DMS 273 (cell line): ENCODE measurements around the gene ARHGAP24.
"Not testable (repeated sequence)": the region's sequence is repeated elsewhere in the genome, so short reads cannot be mapped to it uniquely, and the experiment has no call there.

ENCODE experiments used
- DNase-seq: peaks from one replicate; lab custom pipeline; 2025; ENCODE audit not compliant: unreplicated experiment; lab: John Stamatoyannopoulos, UW

ARHGAP24 gene

DNA sequence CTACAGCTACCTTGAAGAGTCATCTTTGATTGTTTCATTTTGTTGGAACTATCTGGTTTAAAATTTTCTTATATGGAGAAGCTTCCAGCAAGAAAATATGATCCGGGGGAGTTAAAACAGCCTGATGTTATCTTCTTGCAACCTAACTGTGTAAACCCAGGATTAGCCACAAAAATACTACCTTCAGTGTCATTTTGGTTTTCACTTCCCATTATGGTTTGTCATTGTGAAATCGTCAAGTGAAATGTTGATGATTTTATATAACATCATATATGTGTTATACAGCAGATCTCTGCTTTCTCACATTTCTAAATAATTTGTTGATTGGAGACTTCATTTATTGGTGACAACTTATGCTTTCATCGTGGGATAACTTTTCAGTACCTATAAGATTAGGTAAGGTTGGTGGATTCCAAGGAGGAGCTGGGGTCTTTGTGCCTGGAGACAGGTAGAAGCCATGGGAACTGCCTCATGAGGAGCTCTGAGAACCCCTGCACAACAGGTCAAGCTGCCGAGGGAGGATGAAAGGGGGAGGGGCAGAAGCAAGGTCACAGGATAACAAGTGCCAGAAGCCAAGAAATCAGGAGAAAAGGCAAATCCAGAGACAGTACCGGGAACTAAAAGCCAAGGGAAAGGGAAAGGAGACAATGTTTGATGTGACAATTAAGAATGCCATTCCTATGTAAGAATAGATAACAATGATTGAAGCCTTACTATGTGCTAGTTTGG, 7.2 kb downstream of the ARHGAP24 start:
- DNase-seq, result no peak

DNA sequence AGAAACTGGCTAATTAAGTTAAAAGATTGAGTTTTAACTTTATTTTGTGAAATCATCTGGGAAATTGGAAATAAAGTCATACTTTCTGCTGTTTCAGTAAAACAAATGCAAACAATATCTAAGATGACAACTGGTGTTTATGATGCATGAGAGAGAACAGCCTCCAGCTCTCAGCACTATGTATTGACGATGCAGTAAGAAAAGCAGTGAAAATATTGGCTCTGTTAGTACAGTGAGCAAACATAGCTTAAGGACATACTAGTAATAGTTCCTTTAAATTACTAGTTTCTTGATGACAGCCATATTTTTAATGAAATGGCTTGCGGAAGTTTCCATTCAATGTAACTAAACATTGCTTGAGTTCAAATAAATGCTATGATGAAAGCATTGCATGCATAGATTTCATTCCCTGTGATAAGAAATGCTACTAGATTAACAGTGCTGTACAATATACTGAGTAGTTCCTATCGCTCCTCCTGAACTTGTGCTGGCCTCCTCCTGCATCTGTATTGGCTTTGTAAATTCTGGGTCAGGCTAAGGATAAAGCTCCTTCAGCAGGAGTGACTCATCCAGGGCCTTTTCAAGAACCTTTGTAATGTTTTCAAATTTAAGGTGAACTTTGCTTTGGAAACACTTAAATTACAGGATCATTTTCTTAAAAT, 11.6 kb downstream of the ARHGAP24 start:
- DNase-seq, result no peak

DNA sequence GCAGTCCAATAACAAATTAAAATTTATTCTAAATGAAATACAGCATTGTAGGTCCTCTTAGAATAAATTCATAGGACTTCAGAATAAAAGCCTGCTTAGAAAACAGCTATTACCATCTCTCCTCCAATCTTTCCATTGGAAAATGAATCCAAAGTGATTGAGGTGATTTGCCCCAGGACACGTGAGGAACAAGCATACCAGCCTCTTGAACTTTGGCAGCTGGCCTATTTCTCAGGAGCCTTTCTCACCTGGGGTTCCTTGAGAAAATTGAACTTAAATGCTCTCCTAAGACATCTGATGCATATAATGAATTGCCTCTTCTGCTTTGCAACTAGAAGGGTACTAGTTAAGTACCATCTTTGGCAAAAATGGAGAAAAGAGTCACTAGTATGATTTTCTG, 13.5 kb downstream of the ARHGAP24 start:
- no peak for DNase-seq

GRCh38 chr4:85489273-85489981, 14.5 kb downstream of the ARHGAP24 start:
- peak; percentile 13 for DNase-seq

DNA sequence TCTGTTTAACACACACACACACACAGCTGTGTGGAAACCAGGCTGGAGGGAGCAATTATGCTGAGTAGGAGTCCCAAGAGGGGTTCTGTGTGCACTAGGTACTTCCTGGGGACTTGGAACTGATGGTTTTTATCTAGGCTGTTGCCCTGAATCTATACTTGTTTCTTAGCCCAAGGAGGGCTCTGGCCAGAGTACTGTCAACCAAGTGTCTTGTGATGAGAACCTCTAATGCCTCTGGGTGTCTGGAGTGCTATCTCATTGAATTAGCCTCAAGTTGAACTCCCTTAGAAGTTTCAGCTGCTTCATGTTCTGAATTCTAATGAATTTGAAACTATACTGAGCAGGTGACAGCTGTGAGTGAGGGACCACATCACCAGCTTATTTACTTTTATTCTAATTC, 16.6 kb downstream of the ARHGAP24 start:
- peak; percentile 76 for DNase-seq

DNA sequence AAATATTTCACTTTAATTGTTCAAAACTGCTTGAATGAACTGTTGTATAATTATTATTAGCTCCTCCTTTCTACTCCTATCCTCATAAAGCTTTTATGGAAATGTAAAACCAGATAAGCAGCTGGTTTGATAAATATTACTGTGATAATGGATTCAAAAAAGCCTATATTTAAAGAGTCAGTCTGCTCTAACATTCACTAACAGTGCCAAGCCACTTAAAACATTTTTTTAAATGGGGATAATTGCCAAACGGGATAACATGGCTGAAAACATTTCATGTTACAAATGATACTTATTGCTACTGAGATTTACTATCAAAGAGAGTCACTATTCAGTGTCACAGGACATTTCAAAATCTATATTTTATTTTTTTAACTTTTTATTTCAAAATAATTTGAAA, 17.4 kb downstream of the ARHGAP24 start:
- DNase-seq, result peak; percentile 27

GRCh38 chr4:85495621-85496020, 20.7 kb downstream of the ARHGAP24 start:
- no peak for DNase-seq

DNA sequence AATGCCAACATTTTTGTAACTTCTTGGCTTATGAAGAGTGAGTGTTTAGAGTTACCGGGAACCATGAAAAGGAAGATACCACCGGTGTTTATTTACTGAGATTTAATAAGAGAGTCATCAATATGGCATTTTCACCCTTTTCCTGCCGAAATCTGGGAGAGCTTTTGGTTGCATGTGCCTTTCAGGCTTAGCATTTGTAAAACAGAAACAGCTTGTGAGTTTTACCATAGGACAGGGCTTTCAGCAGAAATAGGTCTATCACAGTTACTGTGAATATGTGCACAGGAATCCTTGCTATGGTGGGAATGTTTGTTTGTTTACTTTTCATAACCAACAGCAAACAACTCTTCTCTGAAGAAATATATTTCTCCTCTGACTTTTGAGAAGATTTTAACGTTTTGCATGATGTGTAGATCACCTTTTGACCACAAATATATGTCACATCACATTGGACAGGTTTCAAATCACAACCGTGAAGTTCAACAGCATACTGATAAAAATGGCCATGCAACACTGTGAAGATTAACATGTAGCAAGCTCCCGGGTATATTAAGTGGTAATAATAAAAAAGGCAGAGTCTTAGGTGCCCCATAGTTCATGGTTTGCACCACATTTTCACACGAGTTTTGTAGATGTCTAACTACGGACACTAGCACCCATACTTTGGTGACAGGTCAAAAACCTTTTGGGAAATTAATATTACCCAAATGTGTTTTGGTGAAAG, 21.3 kb downstream of the ARHGAP24 start:
- DNase-seq, result no peak

DNA sequence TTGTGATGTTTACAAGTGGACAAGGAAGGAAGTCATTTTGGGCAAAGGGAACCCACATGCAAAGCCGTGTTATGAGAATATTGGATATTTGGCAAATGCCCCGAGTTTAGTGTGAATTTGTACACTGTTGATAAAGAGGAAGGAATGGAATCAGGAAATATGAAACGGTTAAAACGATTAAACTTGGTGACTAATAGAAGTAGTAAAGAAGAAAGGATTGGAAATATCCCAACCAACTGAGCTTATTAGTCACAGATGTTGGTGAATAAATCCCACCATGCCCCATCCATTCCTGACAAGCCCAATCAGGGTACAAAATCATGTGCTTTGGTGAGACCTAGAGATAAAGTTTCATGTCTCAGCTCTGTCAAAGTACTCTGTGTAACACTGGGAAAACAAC, 22.0 kb downstream of the ARHGAP24 start:
- peak; percentile 43 for DNase-seq

- DNase-seq, result peak; percentile 13
Measured at GRCh38 chr4:85498068-85498733, 23.3 kb downstream of the ARHGAP24 start.

- DNase-seq, result no peak
Measured at GRCh38 chr4:85499573-85499972, 24.6 kb downstream of the ARHGAP24 start.

- DNase-seq, result no peak
Measured at GRCh38 chr4:85500110-85500867, 25.3 kb downstream of the ARHGAP24 start.

- DNase-seq, result not testable (repeated sequence)
Measured at GRCh38 chr4:85501145-85501544, 26.2 kb downstream of the ARHGAP24 start.

DNA sequence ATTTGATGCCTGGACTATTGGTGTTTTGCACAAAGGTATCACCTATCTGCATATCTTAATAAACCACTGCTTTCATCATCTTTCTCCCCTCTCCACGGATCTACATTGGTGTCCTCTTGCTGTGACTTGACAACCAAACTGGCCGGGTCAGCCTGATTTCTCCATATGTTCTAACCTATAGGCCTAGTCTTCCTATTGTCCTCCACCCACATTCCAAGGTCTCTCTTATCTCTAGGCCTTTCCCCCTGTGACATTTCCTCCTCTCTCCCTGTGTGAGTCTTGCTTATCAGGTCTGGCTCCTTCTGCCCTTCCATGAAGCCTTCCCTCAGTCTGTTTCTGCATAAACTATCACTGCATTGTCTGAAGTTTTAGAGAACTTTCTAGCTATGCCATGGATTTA, 33.7 kb downstream of the ARHGAP24 start:
- DNase-seq, result no peak

- no peak for DNase-seq
Measured at GRCh38 chr4:85509882-85510631, 35.1 kb downstream of the ARHGAP24 start.

GRCh38 chr4:85510632-85510984, 35.7 kb downstream of the ARHGAP24 start:
- DNase-seq, result no peak

GRCh38 chr4:85512446-85513205, 37.7 kb downstream of the ARHGAP24 start:
- DNase-seq, result no peak

GRCh38 chr4:85514117-85514516, 39.2 kb downstream of the ARHGAP24 start:
- DNase-seq, result no peak

DNA sequence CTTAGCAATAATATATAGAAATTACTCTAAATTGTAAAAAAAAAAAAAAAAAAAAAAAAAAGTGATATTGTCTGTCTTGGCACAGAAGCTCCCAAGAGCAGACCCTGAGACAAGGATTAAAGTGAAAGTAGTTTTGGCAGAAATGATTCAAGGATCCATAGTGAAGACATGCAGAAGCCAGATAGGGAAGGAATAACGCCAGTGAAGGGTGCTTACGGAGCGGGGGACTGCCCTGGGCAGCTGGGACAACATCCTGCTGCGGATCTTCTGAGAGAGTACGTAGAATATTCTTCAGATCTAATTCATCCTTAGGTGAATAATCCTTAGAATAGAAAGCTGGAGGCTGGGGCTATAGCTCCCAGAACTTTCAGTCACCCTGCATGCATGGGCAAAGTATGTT, 39.8 kb downstream of the ARHGAP24 start:
- no peak for DNase-seq
